Endodermal cell (in vitro differentiated cells): Measurements from ENCODE around the gene DSP. TPM values are rescaled to one million over a fixed set of nuclear protein-coding genes. Genes with fewer than 3 reads are reported as not detected.
A peak's percentile ranks its signal among the peaks of the same experiment; 100 is the strongest.

ENCODE experiments used
- DNase-seq: peaks from one replicate; pipeline ENCODE4 v3.0.0-alpha.2; 2017
- H3K27ac ChIP-seq: 2 replicates; pipeline ENCODE4 v1.5.1; 2013; ENCODE audit warnings: mild to moderate bottlenecking, low read depth, low read length, moderate library complexity
- H3K27me3 ChIP-seq: 2 replicates; pipeline ENCODE4 v1.6.1; 2013; ENCODE audit warnings: mild to moderate bottlenecking, low read length, moderate library complexity; ENCODE audit not compliant: insufficient read depth, control insufficient read depth, poor library complexity, severe bottlenecking
- H3K36me3 ChIP-seq: 2 replicates; pipeline ENCODE4 v1.7.0; 2013; ENCODE audit warnings: mild to moderate bottlenecking, low read length, moderate library complexity; ENCODE audit not compliant: control insufficient read depth, insufficient read depth
- H3K4me1 ChIP-seq: one replicate; pipeline ENCODE4 v1.7.0; 2013; ENCODE audit warnings: low read length; ENCODE audit not compliant: control insufficient read depth, insufficient read depth
- H3K4me3 ChIP-seq: 2 replicates; pipeline ENCODE4 v1.5.1; 2013; ENCODE audit warnings: mild to moderate bottlenecking, low read length, moderate library complexity
- H3K9ac ChIP-seq: 2 replicates; pipeline ENCODE4 v1.6.1; 2013; ENCODE audit warnings: mild to moderate bottlenecking, low read length, moderate library complexity; ENCODE audit not compliant: poor library complexity, severe bottlenecking; ENCODE audit errors: extremely low read depth
- H3K9me3 ChIP-seq: 2 replicates; pipeline ENCODE4 v1.6.1; 2013; ENCODE audit warnings: mild to moderate bottlenecking, low read length, moderate library complexity; ENCODE audit not compliant: control insufficient read depth
- H3K27ac Mint-ChIP-seq: 2 replicates; pipeline ENCODE4 v1.8.0; 2020; ENCODE audit warnings: mixed read lengths
- H3K27me3 Mint-ChIP-seq: 2 replicates; pipeline ENCODE4 v1.8.0; 2021; ENCODE audit warnings: mild to moderate bottlenecking, mixed read lengths; ENCODE audit not compliant: insufficient read depth
- H3K36me3 Mint-ChIP-seq: 2 replicates; pipeline ENCODE4 v1.8.0; 2020; ENCODE audit warnings: low read depth, mixed read lengths
- H3K4me1 Mint-ChIP-seq: 2 replicates; pipeline ENCODE4 v1.8.0; 2020; ENCODE audit warnings: mixed read lengths
- H3K4me3 Mint-ChIP-seq: 2 replicates; pipeline ENCODE4 v1.8.0; 2020; ENCODE audit warnings: mild to moderate bottlenecking, moderate library complexity, mixed read lengths
- H3K9me3 Mint-ChIP-seq: 2 replicates; pipeline ENCODE4 v1.8.0; 2020; ENCODE audit warnings: mild to moderate bottlenecking, mixed read lengths
- WGBS, 2 experiments: methylation state at CpG; one replicate each; pipeline versions ENCODE4 v1.1.5 to v1.1.7; 2013; ENCODE audit warnings: missing lambda C conversion rate in 2 of 2, mixed read lengths in 1 of 2; ENCODE audit not compliant: insufficient coverage in 1 of 2, insufficient read length in 1 of 2; 5-methylcytosine and 5-hydroxymethylcytosine counted together
- total RNA-seq, 2 donors: library from RNA; stranded (reverse); fragmentation: NEBNext Ultra II Directional in 1 of 2; extraction: Animal tissue kit (Norgen Biotek cat#: 25700) in 1 of 2; gene quantifications; 2 replicates in 1 of 2; 3 replicates in 1 of 2; pipeline ENCODE4 v1.2.1, GENCODE V29; 2021
- TF ChIP-seq, protein P1 (sequence below): fragments of 200-600 bp; sonication (generic); conservative IDR thresholded peaks from 2 replicates; pipeline ENCODE4 v1.5.0; 2021; ENCODE audit warnings: antibody characterized with exemption, mild to moderate bottlenecking

DSP gene
- total RNA-seq, 2 donors from 2014 or later: 123 to 152 TPM

- H3K27me3 ChIP-seq: peaks cover 19% of the 10 kb centered on the region
- Mint-ChIP-seq H3K9me3 (no peaks in the 10 kb centered on the region), H3K4me1 (peaks cover 26% of the 10 kb centered on the region), H3K4me3 (peak overlapping the region; percentile 91), H3K27me3 (peaks cover 36% of the 10 kb centered on the region), H3K27ac (peak overlapping the region; percentile 82), H3K36me3 (no peaks in the 10 kb centered on the region)
- H3K4me1 ChIP-seq: peaks cover 4% of the 10 kb centered on the region
- peak overlapping the region; percentile 90 for H3K4me3 ChIP-seq
- DNase-seq: peak; percentile 76
- TF ChIP-seq, protein P1, sequence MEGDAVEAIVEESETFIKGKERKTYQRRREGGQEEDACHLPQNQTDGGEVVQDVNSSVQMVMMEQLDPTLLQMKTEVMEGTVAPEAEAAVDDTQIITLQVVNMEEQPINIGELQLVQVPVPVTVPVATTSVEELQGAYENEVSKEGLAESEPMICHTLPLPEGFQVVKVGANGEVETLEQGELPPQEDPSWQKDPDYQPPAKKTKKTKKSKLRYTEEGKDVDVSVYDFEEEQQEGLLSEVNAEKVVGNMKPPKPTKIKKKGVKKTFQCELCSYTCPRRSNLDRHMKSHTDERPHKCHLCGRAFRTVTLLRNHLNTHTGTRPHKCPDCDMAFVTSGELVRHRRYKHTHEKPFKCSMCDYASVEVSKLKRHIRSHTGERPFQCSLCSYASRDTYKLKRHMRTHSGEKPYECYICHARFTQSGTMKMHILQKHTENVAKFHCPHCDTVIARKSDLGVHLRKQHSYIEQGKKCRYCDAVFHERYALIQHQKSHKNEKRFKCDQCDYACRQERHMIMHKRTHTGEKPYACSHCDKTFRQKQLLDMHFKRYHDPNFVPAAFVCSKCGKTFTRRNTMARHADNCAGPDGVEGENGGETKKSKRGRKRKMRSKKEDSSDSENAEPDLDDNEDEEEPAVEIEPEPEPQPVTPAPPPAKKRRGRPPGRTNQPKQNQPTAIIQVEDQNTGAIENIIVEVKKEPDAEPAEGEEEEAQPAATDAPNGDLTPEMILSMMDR: no peak
- no peaks in the 10 kb centered on the region for H3K36me3 ChIP-seq
- H3K9ac ChIP-seq: peak overlapping the region; percentile 83
- H3K9me3 ChIP-seq: no peaks in the 10 kb centered on the region
- 20 to 22% methylated on average over 12 to 17 of the region's 17 CpGs for WGBS, 2 experiments
- no peak overlapping the region for H3K27ac ChIP-seq
These were observed 876 bp upstream of the DSP start for GRCh38 chr6:7540595-7540994.

- Mint-ChIP-seq H3K4me1 (peaks cover 39% of the 10 kb centered on the region), H3K4me3 (peak overlapping the region; percentile 91), H3K27ac (peak overlapping the region; percentile 95), H3K27me3 (peaks cover 27% of the 10 kb centered on the region), H3K36me3 (peaks cover 5% of the 10 kb centered on the region), H3K9me3 (no peaks in the 10 kb centered on the region)
- Histone ChIP-seq H3K27ac (peak overlapping the region; percentile 45), H3K9ac (peak overlapping the region; percentile 83), H3K36me3 (peaks cover 7% of the 10 kb centered on the region), H3K4me1 (peaks cover 10% of the 10 kb centered on the region), H3K27me3 (peaks cover 11% of the 10 kb centered on the region), H3K4me3 (peak overlapping the region; percentile 90), H3K9me3 (no peaks in the 10 kb centered on the region)
- WGBS, 2 experiments: 0 to 1% methylated on average over 23 to 80 of the region's 80 CpGs
- TF ChIP-seq, protein P1: no peak
- DNase-seq: peak; percentile 87
These were observed 798 bp downstream of the DSP start for GRCh38 chr6:7542065-7542873.

GRCh38 chr6:7542874-7543624 is 1.6 kb downstream of the DSP start:
- Histone ChIP-seq H3K4me3 (peak overlapping the region; percentile 90), H3K27me3 (peaks cover 11% of the 10 kb centered on the region), H3K9me3 (no peaks in the 10 kb centered on the region), H3K36me3 (peaks cover 9% of the 10 kb centered on the region), H3K4me1 (peaks cover 10% of the 10 kb centered on the region), H3K9ac (peak overlapping the region; percentile 83), H3K27ac (no peak overlapping the region)
- Mint-ChIP-seq H3K27me3 (peaks cover 20% of the 10 kb centered on the region), H3K36me3 (peaks cover 10% of the 10 kb centered on the region), H3K9me3 (no peaks in the 10 kb centered on the region), H3K27ac (peak overlapping the region; percentile 93), H3K4me3 (peak overlapping the region; percentile 91), H3K4me1 (peaks cover 44% of the 10 kb centered on the region)
- TF ChIP-seq, protein P1: no peak
- WGBS, 2 experiments: 0 to 1% methylated on average over 1 to 32 of the region's 32 CpGs
- peak; percentile 93 for DNase-seq
